ENCODE data around the gene SH2B2.

SH2B2 gene

GRCh38 chr7:102280521-102280920 lies 6.1 kb upstream of the SH2B2 start:
- H3K4me3 ChIP-seq (ENCODE audit: low read depth, low read length): no peak overlapping the region
- TF ChIP-seq CTCF (IDR thresholded peaks at IDR 0.05; ENCODE audit: low read depth, low read length, missing control alignments): no peak
- DNase-seq (ENCODE audit: low read depth): no peak
- in situ Hi-C loops (cut with HindIII; ENCODE audit: low sequenced_read_pairs): loop anchor here (10.0 kb wide), 1 partner anchor 134 kb away; no protein-coding TSS in a partner anchor

GRCh38 chr7:102281785-102282184 lies 4.9 kb upstream of the SH2B2 start:
- H3K4me3 ChIP-seq (ENCODE audit: low read depth, low read length): no peak overlapping the region
- no peak for TF ChIP-seq CTCF (IDR thresholded peaks at IDR 0.05; ENCODE audit: low read depth, low read length, missing control alignments)
- in situ Hi-C loops (cut with HindIII; ENCODE audit: low sequenced_read_pairs): loop anchor here (10.0 kb wide), 1 partner anchor 133 kb away; no protein-coding TSS in a partner anchor
- no peak for DNase-seq (ENCODE audit: low read depth)

- no peak overlapping the region for H3K4me3 ChIP-seq (ENCODE audit: low read depth, low read length)
- in situ Hi-C loops (cut with HindIII; ENCODE audit: low sequenced_read_pairs): loop anchor here (10.0 kb wide), 1 partner anchor 132 kb away; no protein-coding TSS in a partner anchor
- no peak for DNase-seq (ENCODE audit: low read depth)
- TF ChIP-seq CTCF (IDR thresholded peaks at IDR 0.05; ENCODE audit: low read depth, low read length, missing control alignments): no peak
Observed at GRCh38 chr7:102282465-102283362, 4.0 kb upstream of the SH2B2 start.

GRCh38 chr7:102283477-102284189 lies 3.0 kb upstream of the SH2B2 start:
- in situ Hi-C loops (cut with HindIII; ENCODE audit: low sequenced_read_pairs): loop anchor here (10.0 kb wide), 1 partner anchor 131 kb away; no protein-coding TSS in a partner anchor

DNA sequence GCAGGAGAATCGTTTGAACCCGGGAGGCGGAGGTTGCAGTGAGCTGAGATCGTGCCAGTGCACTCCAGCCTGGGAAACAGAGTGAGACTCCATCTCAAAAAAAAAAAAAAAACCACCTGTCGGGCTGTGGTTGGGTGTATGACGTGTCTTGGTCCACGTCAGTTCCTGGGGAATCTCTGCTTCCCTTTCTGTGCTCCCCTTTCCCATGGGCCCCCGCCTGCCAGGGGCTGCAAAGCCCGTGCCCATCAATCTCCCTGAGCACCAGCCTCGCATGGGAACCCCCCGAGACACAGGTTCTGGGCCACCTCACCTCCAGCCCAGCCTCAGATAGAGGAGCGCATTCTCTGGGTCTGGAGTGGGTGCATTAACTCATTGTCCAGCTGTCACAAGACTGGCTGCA lies 2.3 kb upstream of the SH2B2 start:
- in situ Hi-C loops (cut with HindIII; ENCODE audit: low sequenced_read_pairs): loop anchor here (10.0 kb wide), 1 partner anchor 130 kb away; no protein-coding TSS in a partner anchor
- no peak overlapping the region for H3K4me3 ChIP-seq (ENCODE audit: low read depth, low read length)
- DNase-seq (ENCODE audit: low read depth): no peak

More at GRCh38 chr7:102283477-102284189, 3.0 kb upstream of the SH2B2 start:
- no peak overlapping the region for H3K4me3 ChIP-seq (ENCODE audit: low read depth, low read length)
- no peak for TF ChIP-seq CTCF (IDR thresholded peaks at IDR 0.05; ENCODE audit: low read depth, low read length, missing control alignments)
- DNase-seq (ENCODE audit: low read depth): no peak

More for the DNA sequence above, 2.3 kb upstream of the SH2B2 start:
- TF ChIP-seq CTCF (IDR thresholded peaks at IDR 0.05; ENCODE audit: low read depth, low read length, missing control alignments): no peak

Data from astrocyte of the cerebellum (primary cell).